Activated T-cell treated with anti-CD3 and anti-CD28 coated beads, Interleukin-2, amount 50 U/mL, for 48 hours (primary cell): ENCODE results near the gene MT1X.

Experiments
- DNase-seq, 2 experiments: peaks; one replicate each; pipeline ENCODE4 v3.0.0-alpha.2; 2020

MT1X gene

GRCh38 chr16:56681939-56682702 is at the start of gene MT1X:
Gene MT1X, plus strand, starts transcription at chr16:56682470. Its CDS starts 71 bp downstream, at chr16:56682541.
- DNase-seq: peak; percentile 93 to 95

- DNase-seq: no peak
Observed at GRCh38 chr16:56632848-56633365, 49.4 kb upstream of the MT1X start.

- DNase-seq: no peak
Observed at GRCh38 chr16:56633535-56633934, 48.7 kb upstream of the MT1X start.

- DNase-seq: no peak
Observed at GRCh38 chr16:56634715-56635440, 47.4 kb upstream of the MT1X start.

GRCh38 chr16:56635441-56635967 is 46.8 kb upstream of the MT1X start:
- DNase-seq: no peak

GRCh38 chr16:56636616-56637413 is 45.5 kb upstream of the MT1X start:
- no peak for DNase-seq

GRCh38 chr16:56637814-56638750 is 44.2 kb upstream of the MT1X start, which contains the start of gene MT1A:
Gene MT1A, plus strand, starts transcription at chr16:56638666. Its CDS starts 73 bp downstream, at chr16:56638739.
- peak; percentile 40 to 45 for DNase-seq

- DNase-seq: no peak
Observed at GRCh38 chr16:56639045-56639444, 43.2 kb upstream of the MT1X start.

- DNase-seq: no peak
Observed at GRCh38 chr16:56640076-56640475, 42.2 kb upstream of the MT1X start.

GRCh38 chr16:56641166-56641565 is 41.1 kb upstream of the MT1X start:
- DNase-seq: no peak

- peak; percentile 84 to 88 for DNase-seq
Observed at GRCh38 chr16:56643080-56643778, 39.0 kb upstream of the MT1X start.

GRCh38 chr16:56643833-56644232 is 38.4 kb upstream of the MT1X start:
- no peak for DNase-seq

- DNase-seq: no peak
Observed at GRCh38 chr16:56645311-56645710, 37.0 kb upstream of the MT1X start.

- no peak for DNase-seq
Observed at GRCh38 chr16:56645838-56646237, 36.4 kb upstream of the MT1X start.

- no peak for DNase-seq
Observed at GRCh38 chr16:56647641-56648431, 34.4 kb upstream of the MT1X start.

GRCh38 chr16:56649271-56649670 is 33.0 kb upstream of the MT1X start:
- no peak for DNase-seq

GRCh38 chr16:56649820-56650219 is 32.5 kb upstream of the MT1X start:
- DNase-seq: no peak

- DNase-seq: no peak
Observed at GRCh38 chr16:56651586-56651985, 30.7 kb upstream of the MT1X start, which contains the start of gene MT1B. Gene MT1B, plus strand, starts transcription at chr16:56651886. Its CDS starts 68 bp downstream, at chr16:56651954.

- no peak for DNase-seq
Observed at GRCh38 chr16:56652600-56652999, 29.7 kb upstream of the MT1X start.

GRCh38 chr16:56653218-56653617 is 29.1 kb upstream of the MT1X start:
- no peak for DNase-seq
